SK-N-SH (cell line): ENCODE results near the gene OR2AG2. TPM values are rescaled to one million over a fixed set of nuclear protein-coding genes. Genes with fewer than 3 reads are reported as not detected.

Source experiments
- CTCF ChIA-PET: fragments of 300-600, 350-600 bp; formaldehyde crosslinking; extraction: SDS; loops from one replicate; lab custom pipeline; 2021; lab: Yijun Ruan, JAX
- POLR2A ChIA-PET: fragments of 350-600 bp; sonication (Branson Sonifier 250); formaldehyde crosslinking; extraction: SDS; loops from one replicate; lab custom pipeline; 2020; ENCODE audit warnings: antibody characterized with exemption, inconsistent platforms; lab: Yijun Ruan, JAX
- DNase-seq: peaks from one replicate; pipeline ENCODE4 v3.0.0; 2012
- H2AFZ ChIP-seq: fragments of 200-600 bp; sonication (generic); 2 replicates; pipeline ENCODE4 v1.8.1; 2016; ENCODE audit warnings: antibody characterized with exemption, mild to moderate bottlenecking, low read depth
- H3F3A ChIP-seq: fragments of 200-600 bp; sonication (generic); replicated peaks from 2 replicates; pipeline ENCODE3; 2016; ENCODE audit warnings: antibody characterized with exemption, mild to moderate bottlenecking; ENCODE audit not compliant: insufficient read depth
- H3K27ac ChIP-seq, 2 experiments: fragments of 200-500 bp in 1 of 2; fragments of 200-600 bp in 1 of 2; sonication (Bioruptor generic) in 1 of 2; sonication (generic), shearing (Covaris generic) in 1 of 2; 2 replicates each; pipeline versions ENCODE4 v1.5.1 to v1.6.1; 2014 to 2016; ENCODE audit warnings: low read depth in 2 of 2, inconsistent platforms in 1 of 2, low read length in 1 of 2, mild to moderate bottlenecking in 1 of 2, mixed read lengths in 1 of 2
- H3K27me3 ChIP-seq: fragments of 200-600 bp; sonication (generic), shearing (Covaris generic); 2 replicates; pipeline ENCODE4 v1.6.1; 2016; ENCODE audit warnings: mixed run types; ENCODE audit not compliant: insufficient read depth
- H3K36me3 ChIP-seq, 2 experiments: fragments of 200-500 bp in 1 of 2; fragments of 200-600 bp in 1 of 2; sonication (Bioruptor generic) in 1 of 2; sonication (generic) in 1 of 2; replicated peaks in 1 of 2; 2 replicates each; pipeline versions ENCODE3 to v1.5.1; 2014 to 2016; ENCODE audit warnings: low read length in 1 of 2, mild to moderate bottlenecking in 1 of 2; ENCODE audit not compliant: insufficient read depth in 2 of 2, control insufficient read depth in 1 of 2
- H3K4me1 ChIP-seq, 2 experiments: fragments of 200-500 bp in 1 of 2; fragments of 200-600 bp in 1 of 2; sonication (Bioruptor generic) in 1 of 2; sonication (generic), shearing (Covaris generic) in 1 of 2; 2 replicates each; pipeline versions ENCODE4 v1.5.1 to v1.6.1; 2014 to 2016; ENCODE audit warnings: low read depth in 1 of 2, low read length in 1 of 2, mixed run types in 1 of 2; ENCODE audit not compliant: insufficient read depth in 2 of 2, control insufficient read depth in 1 of 2
- H3K4me2 ChIP-seq: fragments of 200-600 bp; sonication (generic), shearing (Covaris generic); 2 replicates; pipeline ENCODE4 v1.6.1; 2017; ENCODE audit warnings: mixed run types
- H3K4me3 ChIP-seq, 2 experiments: fragments of 200-500 bp in 1 of 2; fragments of 200-600 bp in 1 of 2; sonication (Bioruptor generic) in 1 of 2; sonication (generic), shearing (Covaris generic) in 1 of 2; 2 replicates each; pipeline versions ENCODE4 v1.5.1 to v1.8.1; 2014 to 2016; ENCODE audit warnings: low read depth in 2 of 2, inconsistent platforms in 1 of 2, low read length in 1 of 2, mild to moderate bottlenecking in 1 of 2, mixed read lengths in 1 of 2, moderate library complexity in 1 of 2
- H3K79me2 ChIP-seq: fragments of 200-600 bp; sonication (generic); 2 replicates; pipeline ENCODE4 v1.8.1; 2017; ENCODE audit warnings: mild to moderate bottlenecking; ENCODE audit not compliant: insufficient read depth
- H3K9ac ChIP-seq: fragments of 200-600 bp; sonication (generic); 2 replicates; pipeline ENCODE4 v1.6.1; 2017; ENCODE audit warnings: mixed run types
- H3K9me2 ChIP-seq: fragments of 200-600 bp; sonication (generic); 2 replicates; pipeline ENCODE4 v1.6.1; 2017; ENCODE audit warnings: mixed run types
- H3K9me3 ChIP-seq: fragments of 200-600 bp; sonication (generic); 2 replicates; pipeline ENCODE4 v1.6.1; 2017; ENCODE audit warnings: mixed run types, mild to moderate bottlenecking, moderate library complexity
- H4K20me1 ChIP-seq: fragments of 200-600 bp; sonication (generic); 2 replicates; pipeline ENCODE4 v1.6.1; 2017; ENCODE audit warnings: mild to moderate bottlenecking, mixed run types; ENCODE audit not compliant: insufficient read depth
- CHD2 ChIP-seq: fragments of 150-350 bp; IDR thresholded peaks from 2 replicates; pipeline ENCODE4 v1.6.1; 2018; ENCODE audit warnings: low read length; ENCODE audit not compliant: partially characterized antibody
- FOXJ3 ChIP-seq: sonication (generic); formaldehyde crosslinking; IDR thresholded peaks from 2 replicates; pipeline ENCODE4 v1.5.1; 2020; ENCODE audit warnings: mild to moderate bottlenecking, missing genetic modification reagents
- FOXM1 ChIP-seq: IDR thresholded peaks from 2 replicates; pipeline ENCODE4 v1.4.0; 2012; ENCODE audit warnings: low read depth, mild to moderate bottlenecking
- MXI1 ChIP-seq: IDR thresholded peaks from 2 replicates; pipeline ENCODE4 v1.6.1; 2012; ENCODE audit warnings: mild to moderate bottlenecking, low read depth, low read length, improper control_type of control experiment
- RFX5 ChIP-seq: IDR thresholded peaks from 2 replicates; pipeline ENCODE4 v1.6.1; 2012; ENCODE audit warnings: mild to moderate bottlenecking, improper control_type of control experiment, low read length
- RXRA ChIP-seq: IDR thresholded peaks from 2 replicates; pipeline ENCODE4 v1.4.0; 2012; ENCODE audit warnings: low read depth, mild to moderate bottlenecking, borderline replicate concordance
- SIN3A ChIP-seq: IDR thresholded peaks from 2 replicates; pipeline ENCODE4 v1.6.1; 2012; ENCODE audit warnings: low read depth, mild to moderate bottlenecking, low read length, moderate library complexity, borderline replicate concordance
- SMC3 ChIP-seq: IDR thresholded peaks from 2 replicates; pipeline ENCODE4 v1.6.1; 2012; ENCODE audit warnings: low read depth, low read length, improper control_type of control experiment
- TAF1 ChIP-seq: IDR thresholded peaks from 2 replicates; pipeline ENCODE4 v1.6.1; 2012; ENCODE audit warnings: low read depth, mild to moderate bottlenecking, low read length, moderate library complexity, borderline replicate concordance
- YY1 ChIP-seq: IDR thresholded peaks from 2 replicates; pipeline ENCODE4 v1.4.0; 2012; ENCODE audit warnings: low read depth, mild to moderate bottlenecking
- WGBS: methylation state at CpG from one replicate; pipeline ENCODE4 v1.1.6; 2017; ENCODE audit warnings: low lambda C conversion rate; 5-methylcytosine and 5-hydroxymethylcytosine counted together
- polyA plus RNA-seq, 3 experiments: library from polyadenylated mRNA; depleted of rRNA; stranded (reverse); fragments of >200 nt; gene quantifications; 2 replicates each; pipeline ENCODE4 v1.2.3, GENCODE V29; 2012
- TF ChIP-seq, protein P1 (sequence below): IDR thresholded peaks from 2 replicates; pipeline ENCODE4; 2012
- TF ChIP-seq, protein P2 (sequence below): fragments of 200-600 bp; sonication (generic); IDR thresholded peaks from 2 replicates; pipeline ENCODE4 v1.6.1; 2017; ENCODE audit warnings: antibody characterized with exemption, mild to moderate bottlenecking, moderate library complexity
- TF ChIP-seq, protein P3 (sequence below): IDR thresholded peaks from 2 replicates; pipeline ENCODE4 v1.4.0; 2012; ENCODE audit warnings: low read depth, borderline replicate concordance
- TF ChIP-seq, protein P4 (sequence below): fragments of 150-350 bp; IDR thresholded peaks from 2 replicates; pipeline ENCODE4 v1.6.1; 2016; ENCODE audit warnings: mild to moderate bottlenecking, low read depth, low read length

OR2AG2 gene
- polyA plus RNA-seq, 1 of the 3 experiments (the other 2 are of a cell fraction): not detected

DNA sequence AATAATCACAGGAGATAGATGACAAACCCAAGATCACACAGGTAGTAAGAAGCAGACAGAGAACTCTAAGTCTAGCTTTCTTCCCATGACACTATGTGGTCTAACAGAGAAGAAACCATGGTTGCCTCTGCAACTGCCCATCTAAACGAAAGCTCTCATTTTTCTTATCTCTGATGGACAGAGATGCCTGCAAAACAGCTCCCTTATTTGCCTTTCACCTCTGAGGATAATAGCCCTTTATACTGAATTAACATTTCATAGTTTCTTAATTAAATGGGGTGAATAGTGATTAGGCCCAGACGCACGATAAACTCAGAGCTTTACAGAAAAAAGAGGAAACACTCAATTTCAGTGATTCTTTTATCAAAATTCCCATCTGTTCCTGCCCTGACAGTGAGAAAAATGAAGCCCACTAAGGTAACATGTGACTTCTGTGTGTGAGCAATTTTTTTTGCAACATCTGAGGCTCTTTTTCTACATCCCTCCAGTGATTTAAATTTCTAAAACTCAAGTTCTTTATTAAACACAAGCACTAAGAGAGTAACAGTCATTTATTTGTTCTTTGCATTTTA lies 24.6 kb downstream of the OR2AG2 start:
- Histone ChIP-seq H3F3A (no peaks in the 10 kb centered on the region), H3K9ac (no peak overlapping the region), H3K4me1 (no peaks in the 10 kb centered on the region), H2AFZ (no peak overlapping the region), H3K79me2 (no peaks in the 10 kb centered on the region), H4K20me1 (no peaks in the 10 kb centered on the region), H3K9me3 (no peaks in the 10 kb centered on the region), H3K4me3 (no peak overlapping the region), H3K36me3 (no peaks in the 10 kb centered on the region), H3K27me3 (peaks cover 24% of the 10 kb centered on the region), H3K9me2 (no peaks in the 10 kb centered on the region), H3K4me2 (no peak overlapping the region), H3K27ac (no peak overlapping the region)
- WGBS: 6% methylated on average over 3 of the region's 3 CpGs
- TF ChIP-seq FOXM1 (no peak), TAF1 (no peak), FOXJ3 (CRISPR knock-in tag) (no peak), MXI1 (no peak), YY1 (no peak), RFX5 (no peak), CHD2 (no peak), SIN3A (no peak), SMC3 (no peak), RXRA (no peak)
- TF ChIP-seq, protein P1, sequence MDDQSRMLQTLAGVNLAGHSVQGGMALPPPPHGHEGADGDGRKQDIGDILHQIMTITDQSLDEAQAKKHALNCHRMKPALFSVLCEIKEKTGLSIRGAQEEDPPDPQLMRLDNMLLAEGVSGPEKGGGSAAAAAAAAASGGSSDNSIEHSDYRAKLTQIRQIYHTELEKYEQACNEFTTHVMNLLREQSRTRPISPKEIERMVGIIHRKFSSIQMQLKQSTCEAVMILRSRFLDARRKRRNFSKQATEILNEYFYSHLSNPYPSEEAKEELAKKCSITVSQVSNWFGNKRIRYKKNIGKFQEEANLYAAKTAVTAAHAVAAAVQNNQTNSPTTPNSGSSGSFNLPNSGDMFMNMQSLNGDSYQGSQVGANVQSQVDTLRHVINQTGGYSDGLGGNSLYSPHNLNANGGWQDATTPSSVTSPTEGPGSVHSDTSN: no peak
- TF ChIP-seq, protein P2, sequence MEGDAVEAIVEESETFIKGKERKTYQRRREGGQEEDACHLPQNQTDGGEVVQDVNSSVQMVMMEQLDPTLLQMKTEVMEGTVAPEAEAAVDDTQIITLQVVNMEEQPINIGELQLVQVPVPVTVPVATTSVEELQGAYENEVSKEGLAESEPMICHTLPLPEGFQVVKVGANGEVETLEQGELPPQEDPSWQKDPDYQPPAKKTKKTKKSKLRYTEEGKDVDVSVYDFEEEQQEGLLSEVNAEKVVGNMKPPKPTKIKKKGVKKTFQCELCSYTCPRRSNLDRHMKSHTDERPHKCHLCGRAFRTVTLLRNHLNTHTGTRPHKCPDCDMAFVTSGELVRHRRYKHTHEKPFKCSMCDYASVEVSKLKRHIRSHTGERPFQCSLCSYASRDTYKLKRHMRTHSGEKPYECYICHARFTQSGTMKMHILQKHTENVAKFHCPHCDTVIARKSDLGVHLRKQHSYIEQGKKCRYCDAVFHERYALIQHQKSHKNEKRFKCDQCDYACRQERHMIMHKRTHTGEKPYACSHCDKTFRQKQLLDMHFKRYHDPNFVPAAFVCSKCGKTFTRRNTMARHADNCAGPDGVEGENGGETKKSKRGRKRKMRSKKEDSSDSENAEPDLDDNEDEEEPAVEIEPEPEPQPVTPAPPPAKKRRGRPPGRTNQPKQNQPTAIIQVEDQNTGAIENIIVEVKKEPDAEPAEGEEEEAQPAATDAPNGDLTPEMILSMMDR: no peak
- TF ChIP-seq, protein P3, sequence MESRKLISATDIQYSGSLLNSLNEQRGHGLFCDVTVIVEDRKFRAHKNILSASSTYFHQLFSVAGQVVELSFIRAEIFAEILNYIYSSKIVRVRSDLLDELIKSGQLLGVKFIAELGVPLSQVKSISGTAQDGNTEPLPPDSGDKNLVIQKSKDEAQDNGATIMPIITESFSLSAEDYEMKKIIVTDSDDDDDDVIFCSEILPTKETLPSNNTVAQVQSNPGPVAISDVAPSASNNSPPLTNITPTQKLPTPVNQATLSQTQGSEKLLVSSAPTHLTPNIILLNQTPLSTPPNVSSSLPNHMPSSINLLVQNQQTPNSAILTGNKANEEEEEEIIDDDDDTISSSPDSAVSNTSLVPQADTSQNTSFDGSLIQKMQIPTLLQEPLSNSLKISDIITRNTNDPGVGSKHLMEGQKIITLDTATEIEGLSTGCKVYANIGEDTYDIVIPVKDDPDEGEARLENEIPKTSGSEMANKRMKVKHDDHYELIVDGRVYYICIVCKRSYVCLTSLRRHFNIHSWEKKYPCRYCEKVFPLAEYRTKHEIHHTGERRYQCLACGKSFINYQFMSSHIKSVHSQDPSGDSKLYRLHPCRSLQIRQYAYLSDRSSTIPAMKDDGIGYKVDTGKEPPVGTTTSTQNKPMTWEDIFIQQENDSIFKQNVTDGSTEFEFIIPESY: no peak
- TF ChIP-seq, protein P4, sequence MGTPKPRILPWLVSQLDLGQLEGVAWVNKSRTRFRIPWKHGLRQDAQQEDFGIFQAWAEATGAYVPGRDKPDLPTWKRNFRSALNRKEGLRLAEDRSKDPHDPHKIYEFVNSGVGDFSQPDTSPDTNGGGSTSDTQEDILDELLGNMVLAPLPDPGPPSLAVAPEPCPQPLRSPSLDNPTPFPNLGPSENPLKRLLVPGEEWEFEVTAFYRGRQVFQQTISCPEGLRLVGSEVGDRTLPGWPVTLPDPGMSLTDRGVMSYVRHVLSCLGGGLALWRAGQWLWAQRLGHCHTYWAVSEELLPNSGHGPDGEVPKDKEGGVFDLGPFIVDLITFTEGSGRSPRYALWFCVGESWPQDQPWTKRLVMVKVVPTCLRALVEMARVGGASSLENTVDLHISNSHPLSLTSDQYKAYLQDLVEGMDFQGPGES: no peak
- ChIA-PET POLR2A (no interaction called here), CTCF (interaction anchor here (1.0 to 6.3 kb wide), 3 partner anchors 9 to 19 kb away, joined by 4 to 63 read pairs (median 9); no protein-coding TSS in a partner anchor)
- DNase-seq: no peak
